Body of pancreas (tissue), 4 donors: ENCODE data around the gene TPRX1.

Experiments used
- CTCF ChIP-seq, 7 experiments: fragments of 450-650 bp in 4 of 7; fragments of 200-600 bp in 3 of 7; sonication (generic) in 3 of 7; IDR thresholded peaks; one replicate each; pipeline ENCODE4 v1.5.1; 2016 to 2019; ENCODE audit warnings: antibody characterized with exemption in 7 of 7
- POLR2A ChIP-seq, 3 donors: fragments of 450-650 bp; IDR thresholded peaks; one replicate each; pipeline ENCODE4 v1.6.1; 2016; ENCODE audit warnings: antibody characterized with exemption in 3 of 3, mild to moderate bottlenecking in 2 of 3

GRCh38 chr19:47755762-47756626 lies 48.4 kb downstream of the TPRX1 start:
- TF ChIP-seq POLR2A (IDR thresholded peaks at IDR 0.05) (no peak), CTCF (IDR thresholded peaks at IDR 0.05) (no peak)
